H54 (cell line): ENCODE measurements around the gene COL6A3.

Experiments
- DNase-seq: peaks from one replicate; pipeline ENCODE4 v3.0.0; 2011; ENCODE audit warnings: low spot score, mixed read lengths; ENCODE audit not compliant: insufficient read length
- FAIRE-seq: peaks from 3 replicates; lab custom pipeline; 2011; peaks lifted over from hg19 to GRCh38; lab: Jason Lieb, UNC
- POLR2A ChIP-seq: IDR thresholded peaks from 2 replicates; pipeline ENCODE4 v1.6.1; 2011; ENCODE audit warnings: low read depth, mild to moderate bottlenecking, low read length

Gene COL6A3

GRCh38 chr2:237432484-237433092 lies 18.6 kb upstream of the COL6A3 start:
- DNase-seq (peak; percentile 74), FAIRE-seq (peak; percentile 57)
- TF ChIP-seq POLR2A, result peak; percentile 66

DNA sequence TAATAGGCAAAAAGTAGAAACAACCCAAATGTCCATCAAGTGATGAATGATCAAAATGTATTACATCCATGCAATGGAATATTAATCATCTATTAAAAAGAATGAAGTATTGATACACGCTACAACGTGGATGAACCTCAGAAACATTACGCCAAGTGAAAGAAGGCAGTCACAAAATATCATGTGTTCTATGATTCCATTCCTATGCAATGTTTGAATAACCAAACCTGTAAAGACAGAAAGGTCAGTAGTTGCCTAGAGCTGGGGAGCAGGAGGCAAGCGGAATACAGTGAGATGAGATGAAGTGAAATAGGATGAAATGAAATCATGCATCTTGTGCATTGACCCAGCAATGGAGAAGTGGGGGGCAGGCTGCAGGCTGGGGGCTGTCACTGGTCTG lies 17.9 kb upstream of the COL6A3 start:
- TF ChIP-seq POLR2A, result peak; percentile 11; the same call in 1 of the 2 replicates
- DNase-seq, result no peak
- FAIRE-seq, result no peak

- FAIRE-seq (no peak), DNase-seq (no peak)
- no peak for TF ChIP-seq POLR2A
These were observed 17.4 kb upstream of the COL6A3 start for GRCh38 chr2:237431372-237431771.

DNA sequence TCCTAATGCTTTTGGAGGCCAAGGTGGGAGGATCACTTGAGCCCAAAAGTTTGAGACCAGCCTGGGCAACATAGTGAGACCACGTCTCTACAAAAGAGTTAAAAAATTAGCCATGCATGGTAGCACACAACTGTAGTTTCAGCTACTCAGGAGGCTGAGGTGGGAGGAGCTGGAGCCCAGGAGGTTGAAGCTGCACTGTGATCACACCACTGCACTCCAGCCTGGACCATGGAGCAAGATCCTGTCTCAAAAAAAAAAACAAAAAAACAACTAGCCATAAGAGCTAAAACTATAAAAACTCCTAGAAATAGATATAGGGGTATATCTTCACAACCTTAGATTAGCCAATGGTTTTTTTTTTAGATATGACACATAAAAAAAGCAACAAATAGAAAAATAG lies 16.9 kb upstream of the COL6A3 start:
- TF ChIP-seq POLR2A, result no peak
- FAIRE-seq (no peak), DNase-seq (no peak)

- no peak for FAIRE-seq
- TF ChIP-seq POLR2A, result no peak
- DNase-seq, result no peak
These were observed 15.8 kb upstream of the COL6A3 start for GRCh38 chr2:237429753-237430152.

DNA sequence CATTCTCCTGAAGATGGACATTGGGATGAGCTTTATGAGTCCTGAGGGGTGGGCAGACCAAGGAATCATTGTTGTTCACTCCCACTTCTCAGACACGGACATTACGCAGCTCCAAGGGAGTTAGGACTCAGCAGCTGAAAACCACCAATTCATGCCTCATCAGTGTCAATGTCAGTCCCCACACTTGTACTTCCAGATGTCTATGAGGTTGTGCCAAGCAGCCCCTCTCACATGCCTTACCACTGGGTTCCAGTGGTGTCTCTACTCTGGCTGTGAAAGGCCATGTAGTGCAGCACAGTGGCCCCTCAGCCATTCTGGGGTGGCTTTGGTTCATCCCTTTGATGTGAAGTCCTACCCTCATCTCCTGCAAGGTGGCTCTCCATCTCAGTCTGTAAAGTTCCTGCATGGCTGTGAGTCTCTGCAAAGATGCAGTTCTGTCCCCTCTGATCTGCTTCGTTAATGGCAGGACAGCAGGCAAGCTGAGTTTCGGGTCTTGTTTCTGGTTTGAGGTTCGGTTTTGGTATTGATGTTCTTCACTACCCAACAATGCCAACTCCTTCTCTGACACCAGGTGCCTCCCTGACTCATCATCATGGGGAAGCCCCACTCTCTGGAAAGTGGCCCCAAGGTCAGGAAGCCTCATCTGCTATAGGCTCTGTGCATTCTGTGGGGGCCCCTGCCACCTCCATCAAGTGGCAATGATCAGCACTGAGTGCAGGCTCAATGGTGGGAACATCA lies 14.0 kb upstream of the COL6A3 start:
- no peak for DNase-seq
- no peak for FAIRE-seq
- no peak for TF ChIP-seq POLR2A

DNA sequence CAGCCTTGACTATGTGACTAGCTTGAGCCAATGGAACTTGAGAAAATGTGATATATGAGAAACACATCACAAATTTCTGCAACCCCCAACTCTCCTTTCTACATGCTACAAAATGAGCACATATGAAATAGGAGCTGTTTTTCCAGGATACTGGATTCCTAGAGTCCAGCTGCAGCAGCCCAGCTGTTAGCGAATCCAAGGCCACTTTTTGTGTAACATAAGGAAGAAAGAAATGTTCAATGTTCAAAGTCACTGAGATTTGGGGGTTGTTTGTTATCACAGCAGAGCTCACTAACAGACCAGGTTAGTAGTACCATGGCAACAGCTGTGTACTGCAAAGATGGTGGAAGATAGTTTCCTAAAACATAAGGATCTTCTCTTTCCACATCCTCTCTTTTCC lies 12.6 kb upstream of the COL6A3 start:
- TF ChIP-seq POLR2A, result no peak
- DNase-seq, result no peak
- no peak for FAIRE-seq

DNA sequence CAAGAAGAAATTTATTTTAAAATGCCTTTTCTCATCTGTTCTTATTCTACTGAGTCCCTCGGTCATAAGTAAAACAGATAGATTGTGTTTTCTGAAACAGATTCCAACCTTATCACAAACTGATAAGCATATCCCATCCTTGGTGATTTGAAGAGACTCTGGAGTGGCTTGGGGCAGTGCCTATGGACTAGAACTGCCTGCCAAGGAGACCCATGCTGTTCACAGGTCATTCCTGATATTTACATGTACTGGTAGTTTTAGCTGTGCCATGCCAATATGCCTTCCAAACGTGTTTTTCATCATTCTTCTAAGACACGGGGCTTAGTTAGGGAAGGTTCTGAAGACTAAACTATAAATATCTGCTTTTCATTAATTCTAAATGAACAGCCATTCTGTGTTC lies 11.4 kb upstream of the COL6A3 start:
- FAIRE-seq (no peak), DNase-seq (no peak)
- TF ChIP-seq POLR2A, result no peak

- DNase-seq, result no peak
- no peak for TF ChIP-seq POLR2A
- FAIRE-seq, result no peak
These were observed 10.6 kb upstream of the COL6A3 start for GRCh38 chr2:237424544-237424943.

DNA sequence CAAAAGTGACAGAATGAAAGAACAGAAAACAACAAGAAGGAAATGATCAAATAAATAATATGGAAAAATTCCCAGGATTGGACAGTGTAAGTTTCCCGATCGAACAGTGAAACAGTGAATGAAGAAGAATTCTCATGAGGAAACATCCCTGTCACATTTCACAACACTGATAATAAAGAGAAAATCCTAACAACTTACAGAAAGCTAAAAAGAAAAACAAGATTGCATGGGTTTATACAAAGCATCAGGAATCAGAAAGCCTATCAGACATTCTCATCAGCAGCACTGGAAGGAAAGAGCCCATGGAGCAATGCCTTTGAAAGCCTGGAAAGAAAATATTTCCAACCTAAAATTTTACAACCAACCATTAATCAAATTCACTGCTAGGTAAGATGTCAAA lies 9.9 kb upstream of the COL6A3 start:
- no peak for DNase-seq
- TF ChIP-seq POLR2A, result no peak
- no peak for FAIRE-seq

DNA sequence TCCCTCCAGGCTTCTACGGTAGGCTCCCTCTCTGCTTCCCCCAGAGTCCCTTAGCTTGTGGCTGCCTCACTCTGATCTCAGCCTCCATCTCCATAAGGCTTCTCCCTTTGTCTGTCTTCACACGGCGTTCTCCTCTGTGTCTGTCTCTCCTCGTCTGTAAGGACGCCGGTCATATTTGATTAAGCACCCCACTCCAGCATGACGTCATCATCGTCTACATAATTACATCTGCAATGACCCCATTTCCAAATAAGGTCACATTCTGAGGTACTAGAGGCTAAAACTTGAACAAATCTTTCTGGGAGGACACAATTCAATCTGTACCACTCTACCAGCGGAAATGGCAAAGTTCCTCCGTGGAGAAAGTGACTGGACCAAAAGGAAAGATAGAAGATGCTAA lies 8.3 kb upstream of the COL6A3 start:
- TF ChIP-seq POLR2A, result no peak
- DNase-seq, result no peak
- FAIRE-seq, result no peak

DNA sequence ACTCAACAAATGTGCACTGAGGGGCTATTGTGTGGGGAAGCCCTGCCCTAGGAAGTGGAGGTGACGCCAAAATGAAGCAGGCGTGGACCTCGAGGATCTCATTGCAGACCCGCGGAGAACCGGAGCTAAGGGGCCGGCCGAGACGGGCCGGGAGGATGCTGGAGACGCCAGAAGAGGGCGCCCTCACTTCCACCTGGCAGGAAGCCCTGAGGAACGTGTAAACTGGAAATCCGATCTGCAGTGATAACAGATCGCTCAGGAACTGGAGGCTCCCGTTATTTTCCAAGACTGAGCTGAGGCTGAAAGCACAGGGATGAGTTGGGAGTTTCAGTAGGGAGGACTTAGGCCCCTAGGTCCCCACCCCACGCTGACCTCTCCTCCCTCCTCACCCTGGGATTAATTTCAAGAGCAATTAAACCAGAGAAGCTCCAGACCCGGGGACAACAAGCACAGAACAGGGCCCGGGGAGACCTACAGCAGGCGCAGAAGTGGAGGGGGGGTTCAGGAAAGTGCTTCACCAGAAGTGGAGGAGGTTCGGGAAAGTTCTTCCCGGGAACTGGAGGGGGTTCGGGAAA lies 7.7 kb upstream of the COL6A3 start:
- TF ChIP-seq POLR2A, result no peak
- no peak for FAIRE-seq
- DNase-seq, result peak; percentile 56

DNA sequence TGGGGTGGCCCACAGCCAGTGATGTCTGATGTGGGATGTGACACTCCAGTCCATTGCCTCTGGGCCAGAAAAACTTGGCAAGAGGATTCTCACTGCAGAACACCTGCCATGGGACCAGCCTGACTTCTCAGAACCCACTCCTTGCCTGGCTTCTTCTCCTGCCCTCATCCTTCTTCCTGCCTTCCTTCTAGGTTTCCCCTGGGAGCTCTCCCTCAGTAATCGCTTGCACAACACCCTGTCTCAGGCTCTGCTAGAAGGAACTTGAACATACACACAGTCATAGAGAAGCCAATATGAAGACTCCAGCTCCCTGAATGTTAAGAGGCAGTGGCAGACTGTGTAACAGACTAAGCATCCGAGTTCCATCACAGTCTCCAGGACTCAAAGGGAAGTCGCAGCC lies 4.3 kb upstream of the COL6A3 start:
- DNase-seq (no peak), FAIRE-seq (no peak)
- TF ChIP-seq POLR2A, result no peak

- FAIRE-seq (no peak), DNase-seq (no peak)
These were observed 782 bp downstream of the COL6A3 start for GRCh38 chr2:237412988-237413776.

More at GRCh38 chr2:237412988-237413776, 782 bp downstream of the COL6A3 start:
- TF ChIP-seq POLR2A, result no peak
